Heart left ventricle (tissue), 13 donors: ENCODE results near the gene HOXC5.

Source experiments
- POLR2A ChIP-seq, 2 donors: fragments of 450-650 bp; IDR thresholded peaks; one replicate each; pipeline ENCODE4 v1.6.1; 2017; ENCODE audit warnings: antibody characterized with exemption in 2 of 2, mild to moderate bottlenecking in 2 of 2, moderate library complexity in 2 of 2
- TF ChIP-seq, protein P1 (sequence below), 12 donors: fragments of 200-600 bp; sonication (generic) in 4 of 12; IDR thresholded peaks; one replicate each; pipeline versions ENCODE4 v1.5.0 to v1.8.0; 2018 to 2022; ENCODE audit warnings: antibody characterized with exemption in 12 of 12, mild to moderate bottlenecking in 5 of 12
- donor health status: ischemic (EF 13 %, LVEDD 7.1; RV severe dilation, severe dysfunction).
- donor health status: DM: no; HTN: yes; CAD: no.
- donor health status: DM: no; HTN: no; CAD: no.
- donor health status: ischemic (EF 25% LVEDD 6.9; RV normal size, moderate dysfunction).
- donor health status: ischemic (EF 25% LVEDD 5.7; RV mildly dilated, moderate dysfunction).
- donor health status: ischemic (EF 35%, LVEDD 5.7; RV mildly dilated, moderate dysfunction).
- donor health status: nonischemic (EF 11% LVEDD 7.7; RV severe dilation, severe dysfunction).
- donor health status: DM: yes; HTN: yes; CAD: no.
- donor health status: PGD.
- donor health status: ischemic (EF 29% LVEDD 5.4; RV normal size, mild dysfunction).
- donor health status: nonischemic (EF 23%, LVEDD 6.1; RV moderate dilation, normal function).

- TF ChIP-seq POLR2A (IDR thresholded peaks at IDR 0.05): no peak
- TF ChIP-seq, protein P1, sequence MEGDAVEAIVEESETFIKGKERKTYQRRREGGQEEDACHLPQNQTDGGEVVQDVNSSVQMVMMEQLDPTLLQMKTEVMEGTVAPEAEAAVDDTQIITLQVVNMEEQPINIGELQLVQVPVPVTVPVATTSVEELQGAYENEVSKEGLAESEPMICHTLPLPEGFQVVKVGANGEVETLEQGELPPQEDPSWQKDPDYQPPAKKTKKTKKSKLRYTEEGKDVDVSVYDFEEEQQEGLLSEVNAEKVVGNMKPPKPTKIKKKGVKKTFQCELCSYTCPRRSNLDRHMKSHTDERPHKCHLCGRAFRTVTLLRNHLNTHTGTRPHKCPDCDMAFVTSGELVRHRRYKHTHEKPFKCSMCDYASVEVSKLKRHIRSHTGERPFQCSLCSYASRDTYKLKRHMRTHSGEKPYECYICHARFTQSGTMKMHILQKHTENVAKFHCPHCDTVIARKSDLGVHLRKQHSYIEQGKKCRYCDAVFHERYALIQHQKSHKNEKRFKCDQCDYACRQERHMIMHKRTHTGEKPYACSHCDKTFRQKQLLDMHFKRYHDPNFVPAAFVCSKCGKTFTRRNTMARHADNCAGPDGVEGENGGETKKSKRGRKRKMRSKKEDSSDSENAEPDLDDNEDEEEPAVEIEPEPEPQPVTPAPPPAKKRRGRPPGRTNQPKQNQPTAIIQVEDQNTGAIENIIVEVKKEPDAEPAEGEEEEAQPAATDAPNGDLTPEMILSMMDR (IDR thresholded peaks at IDR 0.05): no peak
These were observed 9.6 kb upstream of the HOXC5 start for GRCh38 chr12:54022960-54023884.
